ENCODE results near the gene FGF9.

FGF9 gene

DNA sequence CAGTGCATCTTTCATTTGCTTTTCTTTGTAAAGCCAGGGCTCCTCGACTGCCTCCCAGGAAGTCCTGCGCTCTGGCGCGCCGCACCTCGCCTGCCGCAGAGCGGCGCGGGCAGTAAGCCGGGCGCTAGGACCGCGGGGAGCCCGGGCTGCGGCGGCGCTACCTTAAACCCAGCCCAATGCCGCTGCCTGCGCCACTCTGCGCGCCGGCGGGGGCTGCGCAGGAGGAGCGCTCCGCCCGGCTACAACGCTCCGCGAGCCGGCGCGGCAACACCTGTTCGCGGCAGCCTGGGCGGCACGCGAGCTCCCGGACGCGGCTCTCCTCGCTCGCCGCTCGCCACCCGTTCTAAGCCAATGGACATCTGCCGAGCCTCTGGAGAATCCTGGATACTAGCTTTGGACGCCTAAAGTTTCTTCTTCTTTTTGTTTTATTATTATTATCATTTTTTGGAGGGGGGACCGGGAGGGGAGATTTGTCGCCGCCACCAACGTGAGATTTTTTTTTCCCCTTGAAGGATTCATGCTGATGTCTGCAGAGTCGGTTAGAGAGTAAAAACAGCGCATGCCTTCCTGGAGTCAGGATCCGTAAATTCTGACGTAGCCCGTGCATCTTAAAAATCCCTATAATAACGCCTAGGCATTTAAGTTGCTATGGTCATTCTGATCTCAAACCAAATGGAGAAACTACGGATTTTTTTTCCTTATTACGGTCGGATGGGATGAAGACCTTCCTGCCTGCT is at the start of gene FGF9:
Gene FGF9, plus strand, starts transcription at position 191 of the 737 bp plus-strand sequence. CDS start 840 bp downstream, outside the sequence.
- DNase-seq (ENCODE audit: extremely low read depth, low read depth) = no peak
- H3K4me3 ChIP-seq (replicated peaks; ENCODE audit: low read depth, low read length) = peak within 1 kb of the TSS; percentile 24
- TF ChIP-seq, protein P1, sequence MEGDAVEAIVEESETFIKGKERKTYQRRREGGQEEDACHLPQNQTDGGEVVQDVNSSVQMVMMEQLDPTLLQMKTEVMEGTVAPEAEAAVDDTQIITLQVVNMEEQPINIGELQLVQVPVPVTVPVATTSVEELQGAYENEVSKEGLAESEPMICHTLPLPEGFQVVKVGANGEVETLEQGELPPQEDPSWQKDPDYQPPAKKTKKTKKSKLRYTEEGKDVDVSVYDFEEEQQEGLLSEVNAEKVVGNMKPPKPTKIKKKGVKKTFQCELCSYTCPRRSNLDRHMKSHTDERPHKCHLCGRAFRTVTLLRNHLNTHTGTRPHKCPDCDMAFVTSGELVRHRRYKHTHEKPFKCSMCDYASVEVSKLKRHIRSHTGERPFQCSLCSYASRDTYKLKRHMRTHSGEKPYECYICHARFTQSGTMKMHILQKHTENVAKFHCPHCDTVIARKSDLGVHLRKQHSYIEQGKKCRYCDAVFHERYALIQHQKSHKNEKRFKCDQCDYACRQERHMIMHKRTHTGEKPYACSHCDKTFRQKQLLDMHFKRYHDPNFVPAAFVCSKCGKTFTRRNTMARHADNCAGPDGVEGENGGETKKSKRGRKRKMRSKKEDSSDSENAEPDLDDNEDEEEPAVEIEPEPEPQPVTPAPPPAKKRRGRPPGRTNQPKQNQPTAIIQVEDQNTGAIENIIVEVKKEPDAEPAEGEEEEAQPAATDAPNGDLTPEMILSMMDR (IDR thresholded peaks at IDR 0.05; ENCODE audit: low read depth, low read length, missing control alignments) = no peak

DNA sequence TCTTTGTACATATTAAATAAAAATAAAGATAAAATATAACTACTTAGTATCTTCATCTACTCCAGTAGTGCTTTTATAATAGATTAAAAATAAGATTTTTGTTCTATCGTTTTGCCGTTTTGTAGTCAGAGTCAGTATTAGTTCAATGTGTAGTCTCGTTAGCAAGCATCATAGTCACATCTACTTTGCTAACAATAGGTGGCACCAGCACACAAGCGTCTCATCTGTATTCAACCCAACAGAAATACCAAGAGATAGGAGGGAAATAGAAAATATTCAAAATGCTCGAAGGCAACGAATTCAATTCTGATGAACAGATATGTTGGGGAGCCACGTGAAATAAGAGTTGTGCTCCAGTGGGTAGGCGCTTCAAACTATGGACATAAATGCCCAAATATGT is 45.5 kb upstream of the FGF9 start:
- no peak overlapping the region for H3K4me3 ChIP-seq (replicated peaks; ENCODE audit: low read depth, low read length)
- no peak for DNase-seq (ENCODE audit: extremely low read depth, low read depth)
- TF ChIP-seq, protein P1 (IDR thresholded peaks at IDR 0.05; ENCODE audit: low read depth, low read length, missing control alignments) = peak; percentile 36

DNA sequence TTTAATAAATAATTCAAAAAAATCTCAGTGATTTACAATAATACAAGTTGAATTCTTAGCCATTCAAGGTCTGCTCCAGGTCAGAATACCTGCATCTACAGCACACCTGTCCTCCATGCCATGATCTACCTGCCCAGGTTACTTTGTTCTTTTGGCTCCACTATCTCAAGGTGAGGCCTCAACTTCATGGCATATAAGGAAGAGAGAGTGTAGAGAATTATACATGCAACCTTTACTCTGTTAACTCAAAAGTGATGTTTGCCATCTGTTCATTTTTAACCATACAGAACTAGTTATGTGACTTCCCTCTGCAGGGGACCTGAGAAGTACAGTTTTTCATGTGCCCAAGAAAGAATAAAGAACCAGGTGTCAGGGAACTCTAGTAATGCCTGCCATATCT is 38.7 kb upstream of the FGF9 start:
- no peak for DNase-seq (ENCODE audit: extremely low read depth, low read depth)
- H3K4me3 ChIP-seq (replicated peaks; ENCODE audit: low read depth, low read length) = no peak overlapping the region
- TF ChIP-seq, protein P1 (IDR thresholded peaks at IDR 0.05; ENCODE audit: low read depth, low read length, missing control alignments) = no peak

DNA sequence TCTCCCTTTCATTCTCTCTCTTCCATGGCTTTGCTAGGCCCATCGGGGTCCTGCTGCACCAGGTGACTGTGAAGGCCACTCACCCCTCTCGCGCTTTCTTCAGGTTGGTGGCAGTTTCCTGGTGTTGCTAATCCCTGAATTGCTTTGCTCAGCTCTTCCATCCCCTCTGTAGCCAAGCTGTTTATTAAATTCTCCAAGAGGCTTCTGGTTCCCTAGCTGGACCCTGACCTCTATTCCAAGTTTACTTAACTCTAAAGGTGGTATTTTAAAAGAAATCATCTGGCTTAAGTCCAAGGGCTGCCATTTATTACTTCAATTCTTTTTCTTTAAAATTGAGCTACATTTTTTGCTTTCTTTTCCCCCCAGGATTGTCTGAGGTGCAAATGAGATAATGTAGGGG is 34.2 kb upstream of the FGF9 start:
- TF ChIP-seq, protein P1 (IDR thresholded peaks at IDR 0.05; ENCODE audit: low read depth, low read length, missing control alignments) = no peak
- DNase-seq (ENCODE audit: extremely low read depth, low read depth) = no peak
- no peak overlapping the region for H3K4me3 ChIP-seq (replicated peaks; ENCODE audit: low read depth, low read length)

DNA sequence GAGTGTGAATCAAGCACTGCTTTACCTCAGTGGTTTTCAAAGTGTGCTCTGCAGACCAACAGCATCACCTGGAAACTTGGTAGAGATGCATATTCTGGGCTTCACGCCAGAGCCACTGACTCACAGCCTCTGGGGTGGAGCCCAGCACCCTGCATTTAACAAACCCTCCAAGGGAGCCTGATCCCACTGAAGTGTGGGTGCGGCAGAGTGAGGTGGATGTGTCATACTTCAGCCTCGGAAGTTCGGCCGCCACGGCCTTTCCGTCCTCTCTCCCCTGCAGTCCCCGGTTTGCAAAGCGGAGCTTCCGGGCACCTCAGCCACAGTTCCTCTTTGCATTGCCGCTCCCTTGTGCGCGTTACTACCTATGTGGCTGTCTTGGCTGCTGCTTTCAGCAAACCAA is 33.6 kb upstream of the FGF9 start:
- H3K4me3 ChIP-seq (replicated peaks; ENCODE audit: low read depth, low read length) = no peak overlapping the region
- DNase-seq (ENCODE audit: extremely low read depth, low read depth) = no peak
- TF ChIP-seq, protein P1 (IDR thresholded peaks at IDR 0.05; ENCODE audit: low read depth, low read length, missing control alignments) = no peak

DNA sequence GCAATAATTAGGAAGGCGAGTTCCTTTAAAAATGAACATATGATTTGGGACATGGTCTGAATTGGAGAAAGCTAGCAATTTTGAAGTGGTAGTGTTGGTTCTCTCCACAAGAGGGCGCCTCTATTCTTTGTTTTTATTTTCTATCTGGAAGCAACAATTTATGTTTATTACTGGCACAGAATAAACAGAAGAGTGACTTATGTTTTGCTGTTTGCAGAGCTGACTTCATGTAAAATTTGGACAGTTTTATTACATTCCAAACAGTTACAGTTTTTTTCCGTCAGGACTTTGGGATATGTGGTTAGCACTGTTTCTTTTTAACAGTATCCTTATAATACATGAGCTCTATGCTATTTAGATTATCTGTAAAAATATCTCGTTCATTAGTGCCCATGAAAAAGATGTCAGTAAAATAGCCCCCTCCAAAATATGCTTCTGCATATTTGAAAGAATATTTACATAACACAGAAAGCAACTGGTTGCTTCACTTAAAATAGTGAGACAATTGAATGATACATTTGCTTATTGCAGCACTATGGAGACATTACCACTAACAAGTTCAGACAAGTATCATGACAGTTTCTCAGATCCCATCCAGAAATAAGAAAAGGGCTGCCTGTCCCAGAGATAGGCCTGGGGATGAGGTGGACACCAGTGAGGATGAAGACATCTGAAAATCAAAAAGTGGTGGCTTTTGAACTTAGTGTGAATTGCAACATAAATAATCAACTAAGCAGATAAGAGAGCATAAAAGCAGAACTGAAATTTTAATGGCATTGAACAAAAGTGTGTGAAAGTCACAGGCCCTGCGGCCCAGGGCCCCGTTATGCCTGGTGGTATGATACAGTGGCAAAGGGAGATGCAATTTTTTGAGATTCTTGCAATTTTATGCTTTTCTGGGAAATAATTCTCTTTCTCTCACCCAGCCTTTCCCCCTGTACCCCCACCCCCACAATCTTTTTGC is 32.3 kb upstream of the FGF9 start:
- no peak overlapping the region for H3K4me3 ChIP-seq (replicated peaks; ENCODE audit: low read depth, low read length)
- TF ChIP-seq, protein P1 (IDR thresholded peaks at IDR 0.05; ENCODE audit: low read depth, low read length, missing control alignments) = peak; percentile 60
- no peak for DNase-seq (ENCODE audit: extremely low read depth, low read depth)

Measured in HFF-Myc (cell line).